ENCODE measurements around the gene THOC6. TPM values are rescaled to one million over a fixed set of nuclear protein-coding genes. Genes with fewer than 3 reads are reported as not detected.

THOC6 gene
- polyA plus RNA-seq, 1 donor from 2014 or later = 11.4 TPM

GRCh38 chr16:3008690-3009037, 15.2 kb upstream of the THOC6 start:
- H2AFZ ChIP-seq (ENCODE audit: low read depth, low read length) = no peak overlapping the region
- no peak overlapping the region for H3K27ac ChIP-seq (ENCODE audit: low read length)
- no peak overlapping the region for H3K4me3 ChIP-seq (ENCODE audit: low read length)
- H3F3A ChIP-seq (ENCODE audit: insufficient read depth, low read length, poor library complexity, severe bottlenecking) = no peaks in the 10 kb centered on the region
- no peak for TF ChIP-seq EP300 (conservative IDR thresholded peaks at IDR 0.05; ENCODE audit: poor library complexity, severe bottlenecking)
- no peak for TF ChIP-seq REST (IDR thresholded peaks at IDR 0.05; ENCODE audit: borderline replicate concordance)
- TF ChIP-seq TAF1 (IDR thresholded peaks at IDR 0.05; ENCODE audit: low read depth) = no peak
- no peak for TF ChIP-seq MXI1 (conservative IDR thresholded peaks at IDR 0.05; ENCODE audit: poor library complexity, severe bottlenecking)
- TF ChIP-seq POLR2AphosphoS5 (IDR thresholded peaks at IDR 0.05) = no peak
- no peak for TF ChIP-seq CTCF (IDR thresholded peaks at IDR 0.05; ENCODE audit: poor library complexity, severe bottlenecking)
- no peak overlapping the region for H3K9ac ChIP-seq (ENCODE audit: low read length)
- no peaks in the 10 kb centered on the region for H3K9me2 ChIP-seq (ENCODE audit: insufficient read depth, low read length)
- no peaks in the 10 kb centered on the region for H4K20me1 ChIP-seq (ENCODE audit: insufficient read depth)
- H3K79me2 ChIP-seq (replicated peaks; ENCODE audit: insufficient read depth, low read length) = no peaks in the 10 kb centered on the region
- peaks cover 73% of the 10 kb centered on the region for H3K27me3 ChIP-seq (ENCODE audit: insufficient read depth, low read depth, low read length)
- no peaks in the 10 kb centered on the region for H3K9me3 ChIP-seq (ENCODE audit: low read length)
- H3K4me2 ChIP-seq (ENCODE audit: low read length) = no peak overlapping the region
- no peaks in the 10 kb centered on the region for H3K36me3 ChIP-seq (ENCODE audit: insufficient read depth, low read length)

- Histone ChIP-seq H3K9me3 (ENCODE audit: low read length) (no peaks in the 10 kb centered on the region), H3K27me3 (ENCODE audit: insufficient read depth, low read depth, low read length) (peaks cover 72% of the 10 kb centered on the region), H4K20me1 (ENCODE audit: insufficient read depth) (no peaks in the 10 kb centered on the region), H3K4me2 (ENCODE audit: low read length) (no peak overlapping the region), H3K9ac (ENCODE audit: low read length) (no peak overlapping the region), H3K27ac (ENCODE audit: low read length) (no peak overlapping the region), H2AFZ (ENCODE audit: low read depth, low read length) (no peak overlapping the region), H3K9me2 (ENCODE audit: insufficient read depth, low read length) (no peaks in the 10 kb centered on the region), H3K79me2 (replicated peaks; ENCODE audit: insufficient read depth, low read length) (no peaks in the 10 kb centered on the region), H3F3A (ENCODE audit: insufficient read depth, low read length, poor library complexity, severe bottlenecking) (no peaks in the 10 kb centered on the region), H3K4me3 (ENCODE audit: low read length) (no peak overlapping the region), H3K36me3 (ENCODE audit: insufficient read depth, low read length) (no peaks in the 10 kb centered on the region)
- TF ChIP-seq MXI1 (conservative IDR thresholded peaks at IDR 0.05; ENCODE audit: poor library complexity, severe bottlenecking) (no peak), SMC3 (conservative IDR thresholded peaks at IDR 0.05; ENCODE audit: poor library complexity) (no peak), EZH2 (IDR thresholded peaks at IDR 0.05; ENCODE audit: borderline replicate concordance, insufficient read depth, low read length, poor library complexity, severe bottlenecking) (no peak), EP300 (conservative IDR thresholded peaks at IDR 0.05; ENCODE audit: poor library complexity, severe bottlenecking) (no peak)
These were observed 14.1 kb upstream of the THOC6 start for GRCh38 chr16:3009568-3010390.
